HG03565 (cell line): Measurements from ENCODE around the gene FOSB.
"Not testable (repeated sequence)": the region's sequence is repeated elsewhere in the genome, so short reads cannot be mapped to it uniquely, and the experiment has no call there.

Experiments used
- ATAC-seq: cut with Tn5 transposase; IDR thresholded peaks from one replicate; pipeline ENCODE4 v1.9.1; 2021; ENCODE audit warnings: mild to moderate bottlenecking, moderate library complexity; ENCODE audit not compliant: unreplicated experiment

FOSB gene

DNA sequence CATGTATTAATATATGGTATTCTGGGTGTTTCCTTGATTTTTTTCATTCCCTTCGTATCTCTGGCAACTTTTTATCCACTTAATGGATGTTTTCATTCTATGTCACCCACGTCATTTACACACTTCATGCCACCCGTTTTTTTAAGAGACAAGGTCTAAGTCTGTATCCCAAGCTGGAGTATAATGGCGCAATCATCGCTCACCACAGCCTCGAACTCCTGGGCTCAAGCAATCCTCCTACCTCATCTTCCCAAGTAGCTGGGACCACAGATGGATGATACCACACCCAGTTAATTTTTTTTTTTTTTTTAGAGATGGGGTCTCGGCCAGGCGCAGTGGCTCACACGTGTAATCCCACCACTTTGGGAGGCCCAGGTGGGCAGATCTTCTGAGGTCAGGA is 36.1 kb downstream of the FOSB start:
- ATAC-seq: no peak

DNA sequence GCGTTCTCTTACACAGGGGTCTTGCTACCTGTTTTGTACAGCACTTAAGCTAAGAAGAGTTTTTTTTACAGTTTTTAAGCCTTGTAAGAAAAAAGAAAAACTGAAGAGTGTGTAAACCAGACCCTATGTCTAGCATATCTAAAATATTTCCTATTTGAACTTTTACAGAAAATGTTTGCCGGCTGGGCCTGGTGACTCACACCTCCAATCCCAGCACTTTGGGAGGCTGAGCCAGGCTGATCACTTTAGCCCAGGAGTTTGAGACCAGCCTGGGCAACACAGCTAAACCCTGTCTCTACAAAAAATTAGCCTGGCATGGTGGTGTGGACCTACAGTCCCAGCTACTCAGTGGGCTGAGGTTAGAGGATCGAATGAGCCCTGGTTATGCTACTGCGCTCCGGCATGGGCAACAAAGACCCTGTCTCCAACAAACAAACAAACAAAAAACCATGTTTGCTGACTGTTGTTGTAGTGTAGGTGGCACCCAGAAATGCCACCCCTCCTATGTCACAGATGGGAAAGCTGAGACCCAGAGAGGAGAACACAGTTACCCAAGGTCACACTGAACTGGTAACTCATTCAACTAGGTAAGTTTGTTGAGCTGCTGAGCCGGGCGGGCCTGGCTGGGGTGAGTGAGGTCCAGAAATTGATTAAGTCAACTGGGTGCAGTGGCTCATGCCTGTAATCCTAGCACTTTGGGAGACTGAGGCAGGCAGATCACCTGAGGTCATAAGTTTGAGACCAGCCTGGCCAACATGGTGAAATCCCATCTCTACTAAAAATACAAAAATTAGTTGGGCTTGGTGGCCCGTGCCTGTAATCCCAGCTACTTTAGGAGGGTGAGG is 37.6 kb downstream of the FOSB start:
- no peak for ATAC-seq

DNA sequence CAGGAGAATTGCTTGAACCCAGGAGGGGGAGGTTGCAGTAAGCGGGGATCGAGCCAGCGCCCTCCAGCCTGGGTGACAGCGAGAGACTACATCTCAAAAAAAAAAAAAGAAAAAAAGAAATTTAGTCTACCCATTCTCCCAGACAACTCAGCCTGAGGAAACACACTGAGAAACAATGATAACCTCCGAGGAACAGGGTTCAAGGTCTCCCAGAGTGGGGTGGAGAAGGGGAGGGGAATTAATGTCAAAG is 38.1 kb downstream of the FOSB start:
- no peak for ATAC-seq

DNA sequence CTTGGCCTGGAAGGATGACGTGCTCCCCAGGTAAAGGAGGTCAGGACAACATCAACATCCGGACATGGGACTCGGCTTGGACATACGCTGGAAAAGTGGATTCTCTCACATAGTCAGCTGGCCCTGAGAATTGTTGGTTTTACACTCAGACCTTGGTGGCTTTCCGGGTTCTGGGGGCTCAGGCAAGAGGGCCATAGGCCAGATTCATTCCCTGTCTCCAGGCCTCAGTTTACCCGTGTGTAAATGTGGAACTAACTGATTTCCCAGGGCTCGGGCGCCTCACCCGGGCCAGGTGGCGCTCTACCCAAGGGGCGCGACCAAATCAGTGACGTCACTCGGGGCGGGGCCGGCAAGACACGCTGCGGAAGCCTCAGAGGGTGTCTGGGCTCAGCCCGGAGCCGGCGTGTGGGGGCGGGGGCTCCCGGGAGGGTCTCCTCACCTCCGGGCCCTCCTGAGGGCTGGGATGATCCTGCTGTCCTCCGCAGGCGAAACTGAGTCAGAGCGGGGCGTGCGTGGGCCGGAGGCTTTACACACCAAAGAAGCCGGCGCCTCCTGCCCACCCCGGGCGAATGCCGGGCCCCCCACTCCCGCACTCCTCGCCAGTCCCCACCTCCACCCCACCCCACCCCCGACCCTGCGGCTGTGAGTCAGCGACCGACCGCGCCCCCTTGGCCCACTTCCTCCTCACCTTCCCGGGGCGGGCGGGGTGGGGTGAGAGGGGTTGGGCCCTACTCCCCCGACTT is 38.6 kb downstream of the FOSB start:
- ATAC-seq: peak; percentile 48

DNA sequence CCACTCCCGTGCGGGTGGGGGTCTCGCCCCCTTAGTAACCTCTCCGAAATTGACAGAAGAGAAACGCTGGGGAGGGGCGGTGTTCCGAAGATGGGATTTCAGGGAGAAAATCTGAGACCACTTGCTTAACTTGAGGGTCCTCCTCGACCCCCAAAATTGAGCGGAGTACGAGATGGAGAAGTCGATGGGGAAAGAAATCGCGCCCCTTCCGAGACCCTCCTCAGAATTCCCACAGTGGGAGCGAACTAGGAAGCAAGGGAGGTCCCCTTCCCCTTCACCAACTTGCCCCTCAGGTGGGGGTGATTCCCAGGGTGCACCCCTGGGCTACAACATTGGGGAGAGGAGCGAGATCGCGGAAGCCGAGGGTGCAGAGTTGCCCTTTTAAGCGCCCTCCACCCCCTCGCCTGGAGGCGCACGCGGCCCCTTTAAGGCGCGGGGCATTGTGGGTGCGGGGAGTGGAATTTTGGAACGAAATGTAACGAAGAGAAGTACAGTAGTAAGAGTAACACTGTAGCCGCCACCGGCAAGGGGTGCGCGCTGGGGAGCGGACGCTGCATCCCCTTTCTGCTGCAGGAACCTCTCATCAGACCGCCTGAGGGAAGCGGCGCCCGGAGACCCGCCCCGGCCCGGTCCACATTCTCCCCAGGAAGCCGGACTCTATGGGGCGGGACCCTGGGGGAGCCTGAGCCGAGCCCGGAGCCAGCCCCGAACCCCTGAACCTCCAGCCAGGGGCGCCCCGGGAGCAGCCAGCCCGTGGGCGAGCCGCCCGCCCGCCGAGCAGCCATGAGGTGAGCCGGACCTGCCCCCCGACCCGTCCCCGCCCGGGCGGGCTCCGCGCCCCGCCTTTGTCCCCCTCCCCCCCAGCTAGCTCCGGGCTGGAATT is 39.4 kb downstream of the FOSB start, which contains the start of gene VASP:
Gene VASP (plus strand): TSS at position 491 of the 883 bp plus-strand sequence. CDS start 293 bp downstream, at position 784.
- peak; percentile 58 for ATAC-seq

DNA sequence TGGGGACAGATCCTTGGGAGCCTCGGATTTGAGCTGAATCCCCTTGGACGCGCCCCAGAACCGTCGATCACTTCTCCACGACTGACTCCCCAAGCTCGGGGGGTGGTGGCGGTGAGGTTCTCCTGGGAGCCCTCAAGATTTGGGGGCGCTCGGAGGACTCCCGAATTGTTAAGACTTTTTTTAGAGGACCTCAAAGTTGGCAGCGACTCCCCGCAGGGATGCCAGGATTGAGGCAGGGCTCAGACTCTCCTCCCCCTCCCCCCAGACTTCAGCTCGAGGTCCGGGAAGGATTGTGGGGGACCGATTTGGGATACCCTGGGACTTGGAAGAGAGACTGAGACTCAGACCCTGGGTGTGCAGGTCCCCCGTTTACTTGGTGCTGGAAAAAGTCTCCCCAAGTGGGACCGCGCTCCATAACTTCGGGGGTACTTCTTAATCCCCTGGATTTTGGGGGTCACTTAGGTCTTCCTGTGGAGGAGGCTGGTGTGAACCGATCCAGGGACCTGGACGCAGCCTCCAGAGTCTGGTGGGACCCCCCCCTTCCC is 40.1 kb downstream of the FOSB start:
- no peak for ATAC-seq

DNA sequence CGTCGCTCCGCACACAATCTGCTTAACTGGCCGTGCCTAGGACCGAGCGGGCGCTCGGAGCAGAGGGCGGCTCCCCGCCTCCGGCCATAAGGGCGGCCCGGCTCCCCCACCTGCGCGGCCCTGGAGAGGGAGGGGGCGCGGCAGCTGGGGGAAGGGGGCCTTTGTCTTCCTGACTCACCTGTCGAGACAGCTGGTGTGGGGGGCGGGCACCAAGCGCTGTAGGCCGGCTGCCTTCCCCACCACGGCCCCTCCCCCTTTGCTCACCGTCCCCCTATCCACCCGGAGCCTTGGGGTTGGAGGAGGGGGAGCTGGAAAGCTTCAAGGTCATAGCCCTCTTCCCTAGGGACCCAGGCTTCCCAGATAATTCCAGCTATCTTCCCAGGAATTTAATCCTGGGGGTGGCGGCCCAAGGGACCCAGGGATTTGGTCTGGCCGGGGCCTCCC is 40.6 kb downstream of the FOSB start:
- no peak for ATAC-seq

DNA sequence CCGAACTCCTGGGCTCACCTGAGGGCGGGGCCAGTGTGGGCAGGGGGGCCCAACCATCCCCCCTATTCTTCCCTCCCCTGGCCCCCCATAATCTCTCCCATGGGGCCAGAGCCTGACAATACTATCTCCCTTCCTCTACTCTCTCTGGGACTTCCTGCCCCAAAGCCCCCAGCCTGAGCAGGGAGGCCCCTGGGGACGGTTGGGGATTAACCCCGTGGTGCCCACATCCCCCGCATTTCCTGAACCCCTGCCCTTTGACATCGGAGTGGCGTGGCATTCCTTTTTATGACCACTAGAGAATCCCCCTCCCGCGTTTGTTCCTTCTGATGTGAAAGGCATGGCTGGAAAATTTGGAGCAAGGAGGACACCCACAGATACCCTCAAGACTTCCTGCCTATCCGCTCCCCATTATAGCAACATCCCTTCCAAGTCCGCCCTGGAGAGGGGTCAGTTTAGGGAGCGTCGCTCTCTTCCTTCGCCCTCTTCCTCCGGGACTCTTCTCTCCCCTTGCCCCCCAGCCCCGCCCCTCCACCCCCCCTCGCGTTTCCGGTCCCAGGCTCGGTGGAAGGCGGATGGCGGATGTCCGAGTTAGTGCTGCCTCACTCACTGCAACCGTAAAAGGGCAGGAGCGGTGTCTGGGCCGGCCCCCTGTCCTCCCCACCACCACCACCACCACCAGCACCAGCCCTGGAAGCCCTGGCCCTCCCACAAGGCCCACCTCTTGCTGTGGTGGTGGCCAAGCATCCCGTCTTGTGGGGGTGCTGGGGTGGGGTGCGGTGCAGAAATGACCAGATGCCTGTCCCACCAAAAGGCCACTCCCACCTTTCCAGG is 41.3 kb downstream of the FOSB start:
- no peak for ATAC-seq

DNA sequence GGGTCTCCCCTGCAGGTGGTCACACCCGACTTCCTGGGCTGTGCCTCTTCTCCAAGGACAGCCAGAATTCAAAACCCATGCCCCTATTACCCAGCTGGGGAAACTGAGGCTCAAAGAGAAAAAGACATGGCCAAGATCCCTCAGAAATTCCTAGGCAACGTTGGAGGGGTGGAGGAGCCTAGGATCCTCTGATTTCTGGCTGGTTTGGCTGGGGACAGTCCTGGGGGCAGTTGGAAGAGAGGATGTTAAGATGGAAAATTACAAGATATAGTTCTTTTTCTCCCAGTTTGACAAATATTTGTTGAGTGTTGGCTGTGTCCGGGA is 41.9 kb downstream of the FOSB start:
- ATAC-seq: no peak

DNA sequence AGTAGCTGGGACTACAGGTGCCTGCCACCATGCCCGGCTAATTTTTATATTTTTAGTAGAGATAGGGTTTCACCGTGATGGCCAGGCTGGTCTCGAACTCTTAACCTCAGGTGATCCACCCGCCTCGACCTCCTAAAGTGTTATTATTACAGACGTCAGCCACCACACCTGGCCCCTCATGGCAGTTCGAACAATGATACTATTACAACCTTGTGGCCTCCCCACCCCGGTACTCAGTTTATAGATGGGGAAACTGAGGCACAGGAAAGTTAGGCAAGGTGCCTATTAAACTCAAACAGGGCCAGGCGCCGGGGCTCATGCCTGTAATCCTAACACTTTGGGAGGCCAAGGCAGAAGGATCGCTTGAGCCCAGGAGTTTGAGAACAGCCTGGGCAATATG is 42.6 kb downstream of the FOSB start:
- ATAC-seq: not testable (repeated sequence)

DNA sequence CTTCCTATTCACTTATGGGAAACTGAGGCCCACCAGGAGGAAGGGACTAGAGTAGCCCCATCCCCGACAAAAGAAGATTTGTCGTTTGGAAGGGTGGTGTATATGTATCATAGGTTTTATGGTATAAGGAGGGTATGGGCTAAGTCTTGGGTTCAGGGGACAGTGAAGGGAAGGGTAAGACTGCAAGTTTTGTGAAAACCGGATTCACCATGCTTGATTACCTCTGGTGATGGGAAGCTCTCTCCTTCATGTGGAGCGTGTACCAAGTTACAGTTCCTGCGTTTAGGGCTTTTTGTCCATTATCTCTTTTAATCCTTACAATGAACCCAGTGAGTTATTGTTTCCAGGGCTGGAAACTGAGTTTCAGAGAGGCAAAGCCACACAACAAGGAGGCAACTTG is 43.3 kb downstream of the FOSB start:
- no peak for ATAC-seq

DNA sequence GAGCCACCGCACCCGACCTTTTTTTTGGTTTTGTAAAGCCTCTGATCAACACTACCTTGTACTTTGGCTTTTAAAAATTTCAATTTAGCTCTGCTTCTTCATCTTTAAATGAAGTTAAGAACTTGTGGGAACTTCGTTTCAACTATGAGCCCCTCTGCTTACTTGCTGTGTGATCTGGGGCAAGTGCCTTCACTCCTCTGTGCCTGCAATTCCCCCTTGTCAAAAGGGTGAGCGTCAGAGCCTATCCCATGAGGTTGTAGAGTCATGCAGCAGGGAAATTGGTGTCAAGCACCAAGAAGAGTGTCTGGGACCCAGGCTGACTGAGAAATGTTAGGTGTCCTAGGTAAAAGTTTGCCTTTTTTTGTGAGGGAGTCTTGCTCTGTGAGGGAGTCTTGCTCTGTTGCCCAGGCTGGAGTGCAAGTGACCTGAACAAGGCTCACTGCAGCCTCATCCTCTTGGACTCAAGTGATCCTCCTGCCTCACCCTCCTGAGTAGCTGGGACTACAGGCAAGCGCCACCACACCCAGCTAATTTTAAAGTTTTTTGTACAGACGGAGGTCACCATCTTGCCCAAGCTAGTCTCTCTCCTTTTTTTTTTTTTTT is 45.2 kb downstream of the FOSB start:
- no peak for ATAC-seq

DNA sequence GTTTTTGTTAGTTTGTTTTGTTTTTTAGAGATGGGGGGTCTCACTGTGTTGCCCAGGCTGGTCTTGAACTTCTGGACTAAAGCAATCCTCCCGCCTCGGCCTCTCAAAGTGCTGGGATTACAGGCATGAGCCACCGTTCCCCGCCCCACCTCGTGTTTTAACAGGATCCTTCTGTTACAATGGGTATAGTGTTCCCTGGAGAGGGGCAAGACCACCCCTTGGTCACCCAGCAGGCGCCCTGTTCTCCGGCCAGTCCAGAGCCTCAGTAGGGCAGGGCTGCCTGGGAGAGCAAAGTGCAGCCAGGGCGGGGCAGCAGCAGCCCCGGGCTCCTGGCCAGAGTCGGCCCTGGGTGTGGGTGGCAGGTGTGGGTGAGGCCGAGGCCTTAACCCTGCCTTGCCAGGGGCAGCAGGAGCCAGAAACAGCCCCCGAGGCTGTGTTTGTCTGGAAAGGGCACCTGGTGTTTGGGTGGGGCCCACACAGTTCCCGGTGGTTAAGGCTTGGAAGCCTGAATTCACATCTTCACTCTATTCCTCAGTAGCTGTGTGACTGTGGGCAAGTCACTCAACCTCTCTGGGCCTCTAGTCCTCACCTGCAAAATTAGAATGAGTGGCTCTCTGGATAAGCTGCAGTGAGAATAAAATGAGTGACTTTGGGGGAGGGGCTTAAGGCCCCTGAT is 46.7 kb downstream of the FOSB start:
- no peak for ATAC-seq

DNA sequence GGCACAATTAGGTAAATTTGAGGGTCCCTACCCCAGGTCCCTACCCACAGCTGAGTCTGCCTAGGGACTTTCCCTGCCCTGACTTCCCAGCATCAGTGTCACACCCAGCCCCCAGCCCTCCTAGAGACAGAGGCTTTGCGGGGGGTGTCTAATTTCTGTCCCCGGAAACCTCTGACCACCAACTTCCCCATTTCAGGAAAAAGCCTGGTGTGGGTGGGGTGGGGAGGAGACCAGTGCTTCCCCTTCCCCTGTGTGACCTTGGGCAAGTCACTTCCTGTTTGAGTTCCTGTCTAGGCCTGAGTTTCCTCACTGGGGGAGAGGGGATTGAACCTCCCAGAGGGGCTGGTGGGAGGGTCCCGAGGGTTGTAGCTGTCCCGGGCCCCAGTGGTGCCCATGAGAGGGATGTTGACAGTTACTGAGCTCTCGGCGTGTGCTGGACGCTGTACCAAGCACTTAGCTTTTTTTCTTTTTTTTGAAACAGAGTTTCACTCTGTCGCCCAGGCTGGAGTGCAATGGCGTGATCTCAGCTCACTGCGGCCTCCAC is 47.4 kb downstream of the FOSB start:
- no peak for ATAC-seq

DNA sequence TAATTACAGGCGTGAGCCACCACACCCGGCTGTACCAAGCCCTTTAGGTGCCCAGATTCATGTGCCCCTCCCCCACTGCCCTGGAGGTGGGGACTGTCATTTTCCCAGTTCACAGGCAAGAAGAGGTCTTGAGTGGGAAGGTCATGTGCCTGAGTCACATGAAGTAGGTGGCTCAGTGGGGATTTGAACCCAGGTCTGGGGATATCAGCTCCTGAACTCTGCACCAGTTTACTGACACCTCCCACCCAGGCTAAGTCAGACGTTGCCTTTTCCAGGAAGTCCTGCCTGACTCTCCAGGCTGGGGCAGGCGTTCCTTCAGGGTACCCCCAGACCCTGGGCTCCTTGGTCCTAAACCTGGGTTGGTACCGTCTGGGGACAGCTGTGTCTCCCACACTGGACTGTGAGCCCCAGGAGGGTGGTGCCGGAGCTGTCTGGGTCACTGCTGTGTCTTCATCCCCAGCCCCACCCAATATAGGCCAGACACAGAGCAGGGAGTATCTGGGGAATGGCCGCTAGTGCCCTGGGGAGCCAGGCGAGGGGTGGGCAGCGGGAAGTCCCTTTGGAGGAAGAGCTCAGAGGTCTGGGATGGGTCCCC is 48.1 kb downstream of the FOSB start:
- ATAC-seq: no peak

DNA sequence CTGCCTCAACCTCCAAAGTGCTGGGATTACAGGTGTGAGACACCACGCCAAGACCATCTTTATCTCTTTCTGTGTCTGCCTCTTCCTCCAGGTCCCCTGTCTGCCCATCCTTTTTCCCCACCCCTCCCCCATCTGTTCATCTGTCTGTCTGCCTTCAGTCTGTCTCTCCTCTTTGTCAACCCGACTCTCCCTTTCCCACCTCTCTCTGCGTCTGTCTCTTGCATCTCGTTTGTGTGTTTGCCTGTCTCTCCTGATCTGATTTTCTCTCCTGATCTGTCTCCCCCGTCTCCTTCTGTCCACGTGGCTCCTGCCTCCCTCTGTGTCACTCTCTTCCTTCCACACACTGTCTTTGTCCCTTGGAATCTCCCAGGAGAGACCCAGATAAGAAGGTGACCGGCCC is 49.4 kb downstream of the FOSB start:
- no peak for ATAC-seq

DNA sequence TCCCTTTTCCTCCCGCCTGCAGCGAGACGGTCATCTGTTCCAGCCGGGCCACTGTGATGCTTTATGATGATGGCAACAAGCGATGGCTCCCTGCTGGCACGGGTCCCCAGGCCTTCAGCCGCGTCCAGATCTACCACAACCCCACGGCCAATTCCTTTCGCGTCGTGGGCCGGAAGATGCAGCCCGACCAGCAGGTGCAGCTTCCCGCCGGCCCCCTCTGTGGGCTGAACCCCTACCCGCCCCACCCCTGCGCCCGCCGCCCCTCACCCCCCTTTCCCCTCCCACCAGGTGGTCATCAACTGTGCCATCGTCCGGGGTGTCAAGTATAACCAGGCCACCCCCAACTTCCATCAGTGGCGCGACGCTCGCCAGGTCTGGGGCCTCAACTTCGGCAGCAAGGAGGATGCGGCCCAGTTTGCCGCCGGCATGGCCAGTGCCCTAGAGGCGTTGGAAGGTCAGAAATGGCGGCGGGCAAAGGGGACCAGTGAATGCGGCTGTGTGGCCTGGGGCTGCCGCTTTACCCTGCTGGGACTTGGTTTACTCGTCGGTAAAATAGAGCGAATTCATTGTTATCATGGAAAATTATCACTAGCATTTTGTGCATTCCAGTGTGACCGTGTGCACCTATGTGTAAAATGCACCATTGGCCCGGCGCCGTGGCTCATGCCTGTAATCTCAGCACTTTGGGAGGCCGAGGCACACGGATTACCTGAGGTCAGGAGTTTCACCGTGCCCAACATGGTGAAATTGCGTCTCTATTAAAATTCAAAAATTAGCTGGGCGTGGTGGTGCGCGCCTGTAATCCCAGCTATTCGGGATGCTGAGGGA is 50.1 kb downstream of the FOSB start:
- ATAC-seq: no peak

DNA sequence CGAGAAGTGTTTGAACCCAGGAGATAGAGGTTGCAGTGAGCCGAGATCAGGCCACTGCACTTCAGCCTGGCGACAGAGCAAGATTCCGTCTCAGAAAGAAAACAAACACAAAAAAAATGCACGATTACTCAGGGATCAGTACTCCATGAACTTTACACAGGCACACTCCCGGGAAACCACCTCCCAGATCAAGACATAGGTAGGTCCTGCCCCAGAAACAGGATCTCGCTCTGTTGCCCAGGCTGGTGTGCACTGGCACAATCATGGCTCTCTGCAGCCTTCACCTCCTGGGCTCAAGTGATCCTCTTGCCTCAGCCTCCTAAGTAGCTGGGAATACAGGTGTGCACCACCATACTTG is 50.7 kb downstream of the FOSB start:
- ATAC-seq: no peak
